GM12878 (cell line): ENCODE measurements around the gene ZNF142. TPM values are rescaled to one million over a fixed set of nuclear protein-coding genes. Genes with fewer than 3 reads are reported as not detected.
A peak's percentile ranks its signal among the peaks of the same experiment; 100 is the strongest.

Experiments used
- ASH2L ChIP-seq: fragments of 300-600, 200-600 bp; sonication (generic); IDR thresholded peaks from 2 replicates; pipeline ENCODE4 v1.6.1; 2017; ENCODE audit warnings: low read depth, mild to moderate bottlenecking, borderline replicate concordance
- CTCF ChIP-seq, 3 experiments: IDR thresholded peaks in 2 of 3; conservative IDR thresholded peaks in 1 of 3; 2 replicates each; pipeline ENCODE4 v1.5.1; 2011; ENCODE audit warnings: low read depth in 3 of 3, low read length in 3 of 3, mild to moderate bottlenecking in 3 of 3, control low read depth in 2 of 3, moderate library complexity in 2 of 3, inconsistent platforms in 1 of 3, mixed read lengths in 1 of 3; ENCODE audit not compliant: control insufficient read depth in 2 of 3, insufficient read depth in 1 of 3; ENCODE audit errors: extremely low read depth in 1 of 3
- IKZF2 ChIP-seq, 2 experiments: fragments of 450-650 bp; IDR thresholded peaks; 2 replicates each; pipeline ENCODE4 v1.6.1; 2017; ENCODE audit warnings: mild to moderate bottlenecking in 2 of 2, moderate library complexity in 2 of 2
- IRF4 ChIP-seq: IDR thresholded peaks from 2 replicates; pipeline ENCODE4 v1.6.1; 2011; ENCODE audit warnings: low read depth, low read length
- LARP7 ChIP-seq: fragments of 450-650 bp; IDR thresholded peaks from 2 replicates; pipeline ENCODE4 v1.6.1; 2017; ENCODE audit warnings: mild to moderate bottlenecking
- MXI1 ChIP-seq: fragments of 150-350 bp; IDR thresholded peaks from 2 replicates; pipeline ENCODE4 v1.6.1; 2011; ENCODE audit warnings: low read depth, mild to moderate bottlenecking, inconsistent platforms, low read length, improper control_type of control experiment
- NKRF ChIP-seq: fragments of 450-650 bp; conservative IDR thresholded peaks from 2 replicates; pipeline ENCODE4 v1.6.1; 2017; ENCODE audit warnings: mild to moderate bottlenecking, moderate library complexity
- NR2F1 ChIP-seq: fragments of 450-650 bp; conservative IDR thresholded peaks from 2 replicates; pipeline ENCODE4 v1.6.1; 2017; ENCODE audit warnings: mild to moderate bottlenecking
- PAX5 ChIP-seq: IDR thresholded peaks from 2 replicates; pipeline ENCODE4 v1.6.1; 2011; ENCODE audit warnings: low read depth, low read length, borderline replicate concordance
- RUNX3 ChIP-seq: IDR thresholded peaks from 2 replicates; pipeline ENCODE4 v1.6.1; 2012; ENCODE audit warnings: low read length, inconsistent platforms
- SRF ChIP-seq, 2 experiments: IDR thresholded peaks; 2 replicates each; pipeline ENCODE4 v1.6.1; 2011; ENCODE audit warnings: low read depth in 2 of 2, low read length in 2 of 2, mild to moderate bottlenecking in 1 of 2, moderate library complexity in 1 of 2
- YY1 ChIP-seq: IDR thresholded peaks from 2 replicates; pipeline ENCODE4 v1.6.1; 2011; ENCODE audit warnings: low read depth, mild to moderate bottlenecking, low read length
- polyA plus RNA-seq, 11 experiments: library from polyadenylated mRNA; depleted of rRNA in 4 of 11; unstranded in 6 of 11; stranded (reverse) in 5 of 11; fragments of >200 nt; fragmentation: Nextera tagmentation in 4 of 11; fragmentation: Illumina TruSeq in 1 of 11; extraction: Ambion mirVana in 4 of 11; extraction: Trizol in 1 of 11; gene quantifications; 1 replicate in 1 of 11; 2 replicates in 10 of 11; pipeline versions ENCODE4 v1.2.1 to v1.2.3, GENCODE V29; 2011 to 2016; ENCODE audit warnings: inconsistent platforms in 2 of 11, missing spikeins in 2 of 11, low read depth in 1 of 11
- total RNA-seq, 4 experiments: library from RNA; depleted of rRNA in 3 of 4; stranded (reverse); fragments of >200 nt in 3 of 4; fragmentation: Illumina TruSeq in 1 of 4; extraction: Trizol in 1 of 4; gene quantifications; 2 replicates each; pipeline versions ENCODE4 v1.2.1 to v1.2.3, GENCODE V29; 2013 to 2021
- TF ChIP-seq, protein P1 (sequence below): fragments of 450-650 bp; formaldehyde crosslinking; IDR thresholded peaks from 2 replicates; pipeline ENCODE4 v1.4.0; 2020; ENCODE audit warnings: mild to moderate bottlenecking, moderate library complexity

The ZNF142 gene
- total and polyA plus RNA-seq, 10 of the 15 experiments (the other 5 are each of a cell fraction or from before 2014, with no cell fraction given), result 1.3 to 40.9 (median 15.0) TPM

DNA sequence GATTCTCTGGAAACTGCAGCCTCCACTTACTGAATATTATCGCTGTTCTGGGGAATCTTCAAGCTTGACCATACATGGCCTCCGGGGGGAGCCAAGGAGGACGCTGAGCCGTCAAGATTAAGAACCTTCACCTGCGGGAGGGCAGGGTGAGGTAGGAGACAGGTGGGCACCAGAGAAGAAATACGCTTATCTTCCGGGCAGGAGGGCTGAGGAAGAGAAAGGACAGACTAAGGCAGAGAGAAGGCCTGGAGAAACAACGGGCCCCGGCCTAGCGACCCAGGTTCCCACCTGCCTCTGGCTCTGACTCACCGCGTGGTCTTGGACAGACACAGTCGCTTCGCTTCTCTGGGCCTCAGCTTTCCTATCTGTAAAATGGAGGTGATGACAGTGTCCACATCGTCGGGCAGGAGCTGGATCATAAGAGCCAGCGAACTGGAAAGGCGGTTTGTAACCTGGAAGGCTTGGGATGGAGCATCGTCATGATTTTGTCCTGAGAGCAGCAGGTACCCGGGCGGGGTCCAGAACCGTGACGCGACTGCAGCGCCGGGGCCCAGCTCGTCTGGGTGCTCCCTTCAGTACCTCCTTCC, 659 bp downstream of the ZNF142 start (continued):
- TF ChIP-seq, protein P1, sequence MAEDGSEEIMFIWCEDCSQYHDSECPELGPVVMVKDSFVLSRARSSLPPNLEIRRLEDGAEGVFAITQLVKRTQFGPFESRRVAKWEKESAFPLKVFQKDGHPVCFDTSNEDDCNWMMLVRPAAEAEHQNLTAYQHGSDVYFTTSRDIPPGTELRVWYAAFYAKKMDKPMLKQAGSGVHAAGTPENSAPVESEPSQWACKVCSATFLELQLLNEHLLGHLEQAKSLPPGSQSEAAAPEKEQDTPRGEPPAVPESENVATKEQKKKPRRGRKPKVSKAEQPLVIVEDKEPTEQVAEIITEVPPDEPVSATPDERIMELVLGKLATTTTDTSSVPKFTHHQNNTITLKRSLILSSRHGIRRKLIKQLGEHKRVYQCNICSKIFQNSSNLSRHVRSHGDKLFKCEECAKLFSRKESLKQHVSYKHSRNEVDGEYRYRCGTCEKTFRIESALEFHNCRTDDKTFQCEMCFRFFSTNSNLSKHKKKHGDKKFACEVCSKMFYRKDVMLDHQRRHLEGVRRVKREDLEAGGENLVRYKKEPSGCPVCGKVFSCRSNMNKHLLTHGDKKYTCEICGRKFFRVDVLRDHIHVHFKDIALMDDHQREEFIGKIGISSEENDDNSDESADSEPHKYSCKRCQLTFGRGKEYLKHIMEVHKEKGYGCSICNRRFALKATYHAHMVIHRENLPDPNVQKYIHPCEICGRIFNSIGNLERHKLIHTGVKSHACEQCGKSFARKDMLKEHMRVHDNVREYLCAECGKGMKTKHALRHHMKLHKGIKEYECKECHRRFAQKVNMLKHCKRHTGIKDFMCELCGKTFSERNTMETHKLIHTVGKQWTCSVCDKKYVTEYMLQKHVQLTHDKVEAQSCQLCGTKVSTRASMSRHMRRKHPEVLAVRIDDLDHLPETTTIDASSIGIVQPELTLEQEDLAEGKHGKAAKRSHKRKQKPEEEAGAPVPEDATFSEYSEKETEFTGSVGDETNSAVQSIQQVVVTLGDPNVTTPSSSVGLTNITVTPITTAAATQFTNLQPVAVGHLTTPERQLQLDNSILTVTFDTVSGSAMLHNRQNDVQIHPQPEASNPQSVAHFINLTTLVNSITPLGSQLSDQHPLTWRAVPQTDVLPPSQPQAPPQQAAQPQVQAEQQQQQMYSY (CRISPR knock-in tag), result no peak
- TF ChIP-seq IRF4 (0 out of 2 replicates have a peak, but pooled peaks have one; percentile 24), YY1 (0 out of 2 replicates have a peak, but pooled peaks have one; percentile 26), LARP7 (peak; percentile 66; the same call in 1 of the 2 replicates), MXI1 (peak; percentile 50; the same call in 1 of the 2 replicates), PAX5 (peak; percentile 73), NR2F1 (0 out of 2 replicates have a peak, but pooled peaks have one; percentile 10), CTCF (IDR thresholded peaks at IDR 0.05 in 2 of 3, conservative IDR thresholded peaks at IDR 0.05 in 1 of 3; ENCODE audit: control insufficient read depth in 2 of 3, extremely low read depth in 1 of 3, insufficient read depth in 1 of 3, low read depth in 3 of 3, low read length in 3 of 3) (peak; percentile 48 to 57 (median 54)), SRF (IDR thresholded peaks at IDR 0.05; ENCODE audit: low read depth in 2 of 2, low read length in 2 of 2) (peak in 1 of 2 experiments; percentile 54; a peak in 1 of 4 replicates), RUNX3 (peak; percentile 32), ASH2L (peak; percentile 40; the same call in 1 of the 2 replicates), NKRF (peak; percentile 44), IKZF2 (IDR thresholded peaks at IDR 0.05) (no peak)
